Measurements from ENCODE around the gene ATG16L1. TPM values are rescaled to one million over a fixed set of nuclear protein-coding genes. Genes with fewer than 3 reads are reported as not detected.

ATG16L1 gene
- total and polyA plus RNA-seq, 10 of the 15 experiments (the other 5 are each of a cell fraction or from before 2014, with no cell fraction given): 5.2 to 26.6 (median 15.6) TPM

- Histone ChIP-seq H4K20me1 (ENCODE audit: control insufficient read depth, insufficient read depth) (no peaks in the 10 kb centered on the region), H3K36me3 (ENCODE audit: control insufficient read depth in 2 of 2, insufficient read depth in 2 of 2, low read length in 1 of 2) (no peaks in the 10 kb centered on the region), H3K4me1 (ENCODE audit: control insufficient read depth, insufficient read depth, low read length) (peaks cover 19% of the 10 kb centered on the region), H3K27me3 (replicated peaks in 1 of 2; ENCODE audit: control insufficient read depth in 2 of 2, insufficient read depth in 2 of 2, low read length in 1 of 2) (no peaks in the 10 kb centered on the region), H3K4me3 (no peak overlapping the region), H3K79me2 (ENCODE audit: control insufficient read depth, insufficient read depth, low read length) (no peaks in the 10 kb centered on the region), H3K9me3 (replicated peaks; ENCODE audit: control insufficient read depth, insufficient read depth, low read length) (no peaks in the 10 kb centered on the region), H3K27ac (ENCODE audit: control insufficient read depth, insufficient read depth) (no peak overlapping the region), H3K4me2 (ENCODE audit: control insufficient read depth, insufficient read depth) (peak overlapping the region; percentile 60; the same call in 1 of the 2 replicates), H2AFZ (ENCODE audit: control insufficient read depth, low read depth, low read length) (peak overlapping the region; percentile 55), H3K9ac (ENCODE audit: control insufficient read depth, insufficient read depth, low read length) (no peak overlapping the region)
- RAD21 ChIA-PET (ENCODE audit: unreplicated experiment): interaction anchor here (0.7 to 1.4 kb wide), 3 partner anchors 8 to 142 kb away, joined by 3 to 4 read pairs (median 3); no protein-coding TSS in a partner anchor
- SMC1A ChIA-PET (ENCODE audit: uncharacterized antibody, unreplicated experiment): interaction anchor here (0.8 to 2.3 kb wide), 7 partner anchors 12 to 188 kb away, joined by 3 to 11 read pairs (median 3); partner anchors contain the start of gene INPP5D
- intact Hi-C loops (cut with micrococcal nuclease; ENCODE audit: unreplicated experiment) (no loop called here), in situ Hi-C loops (cut with MboI) (no loop called here)
- no peak for DNase-seq (ENCODE audit: low read depth, low spot score)
- 77% methylated on average over 14 of the region's 14 CpGs for WGBS (ENCODE audit: insufficient coverage, insufficient replicate concordance, low lambda C conversion rate, missing lambda C conversion rate)
- TF ChIP-seq IRF3 (IDR thresholded peaks at IDR 0.05) (no peak), MEF2A (IDR thresholded peaks at IDR 0.05; ENCODE audit: insufficient read depth, low read depth, low read length) (0 out of 2 replicates have a peak, but pooled peaks have one; percentile 48)
- no TSS peak for BruUV-seq (replicated peaks)
- POLR2A ChIA-PET: no interaction called here
- peak; percentile 32; the same call in 1 of the 3 replicates for ATAC-seq
- no peak for FAIRE-seq
- CTCF ChIA-PET: interaction anchor here (1.0 to 2.1 kb wide), 4 partner anchors 12 to 188 kb away, joined by 3 to 14 read pairs (median 6); no protein-coding TSS in a partner anchor
Measured at GRCh38 chr2:233242231-233242927, 9.1 kb upstream of the ATG16L1 start.

- FAIRE-seq (no peak), ATAC-seq (no peak), DNase-seq (ENCODE audit: low read depth, low spot score) (no peak)
- Histone ChIP-seq H3K4me3 (no peak overlapping the region), H3K9me3 (replicated peaks; ENCODE audit: control insufficient read depth, insufficient read depth, low read length) (no peaks in the 10 kb centered on the region), H3K9ac (ENCODE audit: control insufficient read depth, insufficient read depth, low read length) (no peak overlapping the region), H4K20me1 (ENCODE audit: control insufficient read depth, insufficient read depth) (no peaks in the 10 kb centered on the region), H3K4me1 (ENCODE audit: control insufficient read depth, insufficient read depth, low read length) (peaks cover 19% of the 10 kb centered on the region), H3K4me2 (ENCODE audit: control insufficient read depth, insufficient read depth) (no peak overlapping the region), H3K36me3 (ENCODE audit: control insufficient read depth in 2 of 2, insufficient read depth in 2 of 2, low read length in 1 of 2) (no peaks in the 10 kb centered on the region), H3K79me2 (ENCODE audit: control insufficient read depth, insufficient read depth, low read length) (no peaks in the 10 kb centered on the region), H2AFZ (ENCODE audit: control insufficient read depth, low read depth, low read length) (no peak overlapping the region), H3K27ac (ENCODE audit: control insufficient read depth, insufficient read depth) (no peak overlapping the region), H3K27me3 (replicated peaks in 1 of 2; ENCODE audit: control insufficient read depth in 2 of 2, insufficient read depth in 2 of 2, low read length in 1 of 2) (no peaks in the 10 kb centered on the region)
- in situ Hi-C loops (cut with MboI): no loop called here
- no TSS peak for BruUV-seq (replicated peaks)
- 96% methylated on average over 4 of the region's 4 CpGs for WGBS (ENCODE audit: insufficient coverage, insufficient replicate concordance, low lambda C conversion rate, missing lambda C conversion rate)
- ChIA-PET CTCF (interaction anchor here (0.7 to 1.2 kb wide), 3 partner anchors 8 to 184 kb away, joined by 3 to 5 read pairs (median 3); partner anchors contain the start of gene ATG16L1), SMC1A (ENCODE audit: uncharacterized antibody, unreplicated experiment) (interaction anchor here (0.9 to 2.3 kb wide), 5 partner anchors 13 to 189 kb away, joined by 3 to 6 read pairs (median 4); partner anchors contain the start of gene INPP5D), POLR2A (interaction anchor here (0.7 kb wide), 3 partner anchors 141 to 681 kb away, joined by 3 read pairs; no protein-coding TSS in a partner anchor), RAD21 (ENCODE audit: unreplicated experiment) (no interaction called here)
- intact Hi-C loops (cut with micrococcal nuclease; ENCODE audit: unreplicated experiment): no loop called here
- TF ChIP-seq KDM1A (IDR thresholded peaks at IDR 0.05; ENCODE audit: borderline replicate concordance): no peak
- TF ChIP-seq, protein P1, sequence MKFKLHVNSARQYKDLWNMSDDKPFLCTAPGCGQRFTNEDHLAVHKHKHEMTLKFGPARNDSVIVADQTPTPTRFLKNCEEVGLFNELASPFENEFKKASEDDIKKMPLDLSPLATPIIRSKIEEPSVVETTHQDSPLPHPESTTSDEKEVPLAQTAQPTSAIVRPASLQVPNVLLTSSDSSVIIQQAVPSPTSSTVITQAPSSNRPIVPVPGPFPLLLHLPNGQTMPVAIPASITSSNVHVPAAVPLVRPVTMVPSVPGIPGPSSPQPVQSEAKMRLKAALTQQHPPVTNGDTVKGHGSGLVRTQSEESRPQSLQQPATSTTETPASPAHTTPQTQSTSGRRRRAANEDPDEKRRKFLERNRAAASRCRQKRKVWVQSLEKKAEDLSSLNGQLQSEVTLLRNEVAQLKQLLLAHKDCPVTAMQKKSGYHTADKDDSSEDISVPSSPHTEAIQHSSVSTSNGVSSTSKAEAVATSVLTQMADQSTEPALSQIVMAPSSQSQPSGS (IDR thresholded peaks at IDR 0.05; ENCODE audit: low read length): no peak
- TF ChIP-seq, protein P2, sequence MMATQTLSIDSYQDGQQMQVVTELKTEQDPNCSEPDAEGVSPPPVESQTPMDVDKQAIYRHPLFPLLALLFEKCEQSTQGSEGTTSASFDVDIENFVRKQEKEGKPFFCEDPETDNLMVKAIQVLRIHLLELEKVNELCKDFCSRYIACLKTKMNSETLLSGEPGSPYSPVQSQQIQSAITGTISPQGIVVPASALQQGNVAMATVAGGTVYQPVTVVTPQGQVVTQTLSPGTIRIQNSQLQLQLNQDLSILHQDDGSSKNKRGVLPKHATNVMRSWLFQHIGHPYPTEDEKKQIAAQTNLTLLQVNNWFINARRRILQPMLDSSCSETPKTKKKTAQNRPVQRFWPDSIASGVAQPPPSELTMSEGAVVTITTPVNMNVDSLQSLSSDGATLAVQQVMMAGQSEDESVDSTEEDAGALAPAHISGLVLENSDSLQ (IDR thresholded peaks at IDR 0.05): no peak
- no peak for TF ChIP-seq RAD51 (IDR thresholded peaks at IDR 0.05)
- TF ChIP-seq SREBF2 (IDR thresholded peaks at IDR 0.05; ENCODE audit: low read length): no peak
- no peak for TF ChIP-seq GATAD2B (conservative IDR thresholded peaks at IDR 0.05; ENCODE audit: low read depth)
- no peak for TF ChIP-seq CBX5 (IDR thresholded peaks at IDR 0.05; ENCODE audit: low read depth)
- no peak for TF ChIP-seq IRF4 (IDR thresholded peaks at IDR 0.05; ENCODE audit: low read depth, low read length)
- no peak for TF ChIP-seq RAD21 (IDR thresholded peaks at IDR 0.05; ENCODE audit: insufficient read depth, low read depth, low read length)
Measured at GRCh38 chr2:233243348-233243747, 8.1 kb upstream of the ATG16L1 start.
